Liver (tissue), 9 donors: ENCODE results near the gene PWWP2B. TPM values are rescaled to one million over a fixed set of nuclear protein-coding genes. Genes with fewer than 3 reads are reported as not detected.

ENCODE experiments used
- DNase-seq: peaks from one replicate; pipeline ENCODE4 v3.0.0-alpha.2; 2017; ENCODE audit warnings: low spot score
- H3K27ac ChIP-seq, 2 donors: one replicate each; pipeline ENCODE4 v1.7.0; 2013; ENCODE audit warnings: inconsistent platforms in 2 of 2, low read length in 2 of 2, control low read depth in 1 of 2, low read depth in 1 of 2, mild to moderate bottlenecking in 1 of 2
- H3K27me3 ChIP-seq, 4 donors: one replicate each; pipeline versions ENCODE4 v1.6.1 to v1.7.0; 2013; ENCODE audit warnings: low read length in 3 of 4, inconsistent platforms in 1 of 4, mild to moderate bottlenecking in 1 of 4, moderate library complexity in 1 of 4; ENCODE audit not compliant: control insufficient read depth in 4 of 4, insufficient read depth in 4 of 4
- H3K36me3 ChIP-seq, 4 donors: one replicate each; pipeline versions ENCODE4 v1.6.1 to v1.7.0; 2013; ENCODE audit warnings: low read length in 3 of 4, mild to moderate bottlenecking in 3 of 4, low read depth in 1 of 4, moderate library complexity in 1 of 4; ENCODE audit not compliant: control insufficient read depth in 4 of 4, insufficient read depth in 3 of 4
- H3K4me1 ChIP-seq, 4 donors: one replicate each; pipeline versions ENCODE4 v1.6.1 to v1.7.0; 2013; ENCODE audit warnings: low read length in 3 of 4, mild to moderate bottlenecking in 3 of 4, moderate library complexity in 1 of 4; ENCODE audit not compliant: control insufficient read depth in 4 of 4, insufficient read depth in 4 of 4
- H3K4me3 ChIP-seq, 3 donors: one replicate each; pipeline versions ENCODE4 v1.6.1 to v1.7.0; 2013; ENCODE audit warnings: low read length in 3 of 3, control low read depth in 1 of 3, low read depth in 1 of 3, mild to moderate bottlenecking in 1 of 3
- H3K9ac ChIP-seq, 2 donors: one replicate each; pipeline ENCODE4 v1.7.0; 2013; ENCODE audit warnings: low read length in 2 of 2, mild to moderate bottlenecking in 2 of 2, moderate library complexity in 2 of 2, control low read depth in 1 of 2, low read depth in 1 of 2
- H3K9me3 ChIP-seq, 4 donors: one replicate each; pipeline versions ENCODE4 v1.6.1 to v1.7.0; 2013; ENCODE audit warnings: low read length in 3 of 4; ENCODE audit not compliant: control insufficient read depth in 4 of 4
- ATF3 ChIP-seq: IDR thresholded peaks from 2 replicates; pipeline ENCODE4 v1.6.1; 2016; ENCODE audit warnings: antibody characterized with exemption
- CTCF ChIP-seq: fragments of 150-350 bp; IDR thresholded peaks from 2 replicates; pipeline ENCODE4 v1.5.1; 2017; ENCODE audit warnings: improper control_type of control experiment, low read depth, low read length; ENCODE audit not compliant: missing input control
- EGR1 ChIP-seq, 2 donors: IDR thresholded peaks; 2 replicates each; pipeline ENCODE4 v1.6.1; 2016 to 2018; ENCODE audit warnings: antibody characterized with exemption in 2 of 2, low read depth in 2 of 2
- FOXA1 ChIP-seq: IDR thresholded peaks from 2 replicates; pipeline ENCODE4 v1.6.1; 2016; ENCODE audit warnings: antibody characterized with exemption
- FOXA2 ChIP-seq: IDR thresholded peaks from 2 replicates; pipeline ENCODE4 v1.6.1; 2016; ENCODE audit warnings: antibody characterized with exemption
- GABPA ChIP-seq, 2 donors: IDR thresholded peaks in 1 of 2; conservative IDR thresholded peaks in 1 of 2; 2 replicates each; pipeline ENCODE4 v1.6.1; 2016; ENCODE audit warnings: antibody characterized with exemption in 2 of 2, mild to moderate bottlenecking in 1 of 2, moderate library complexity in 1 of 2
- HNF4A ChIP-seq, 2 donors: conservative IDR thresholded peaks; 2 replicates each; pipeline ENCODE4 v1.6.1; 2016; ENCODE audit warnings: antibody characterized with exemption in 2 of 2, mild to moderate bottlenecking in 2 of 2
- HNF4G ChIP-seq: IDR thresholded peaks from 2 replicates; pipeline ENCODE4 v1.6.1; 2016; ENCODE audit warnings: antibody characterized with exemption
- JUND ChIP-seq, 2 donors: IDR thresholded peaks; 2 replicates each; pipeline ENCODE4 v1.6.1; 2016; ENCODE audit warnings: antibody characterized with exemption in 2 of 2
- NR2F2 ChIP-seq: IDR thresholded peaks from 2 replicates; pipeline ENCODE4 v1.6.1; 2016; ENCODE audit warnings: antibody characterized with exemption
- RAD21 ChIP-seq, 2 donors: IDR thresholded peaks; 2 replicates each; pipeline ENCODE4 v1.6.1; 2016; ENCODE audit warnings: antibody characterized with exemption in 2 of 2, mild to moderate bottlenecking in 2 of 2
- REST ChIP-seq: IDR thresholded peaks from 2 replicates; pipeline ENCODE4 v1.6.1; 2016; ENCODE audit warnings: antibody characterized with exemption, mild to moderate bottlenecking
- RXRA ChIP-seq, 2 donors: IDR thresholded peaks; 2 replicates each; pipeline ENCODE4 v1.6.1; 2017 to 2018; ENCODE audit warnings: antibody characterized with exemption in 2 of 2, mild to moderate bottlenecking in 1 of 2
- SP1 ChIP-seq: IDR thresholded peaks from 2 replicates; pipeline ENCODE4 v1.6.1; 2018; ENCODE audit warnings: antibody characterized with exemption, mild to moderate bottlenecking
- TAF1 ChIP-seq: conservative IDR thresholded peaks from 2 replicates; pipeline ENCODE4 v1.6.1; 2016; ENCODE audit warnings: antibody characterized with exemption, mild to moderate bottlenecking
- YY1 ChIP-seq: IDR thresholded peaks from 2 replicates; pipeline ENCODE4 v1.6.1; 2016; ENCODE audit warnings: antibody characterized with exemption, mild to moderate bottlenecking
- WGBS: extraction: QIAGEN DNeasy Blood & Tissue Kit; methylation state at CpG from one replicate; pipeline ENCODE4 v1.1.7; 2013; 5-methylcytosine and 5-hydroxymethylcytosine counted together
- polyA plus RNA-seq, 2 donors: library from polyadenylated mRNA; stranded (reverse) in 1 of 2; unstranded in 1 of 2; fragments of 200-250 nt in 1 of 2; fragments of >200 nt in 1 of 2; fragmentation: Nextera tagmentation in 1 of 2; extraction: Ambion mirVana in 1 of 2; gene quantifications; one replicate each; pipeline versions ENCODE4 v1.2.1 to v1.2.3, GENCODE V29; 2013 to 2015
- total RNA-seq, 2 donors: library from RNA; depleted of rRNA; stranded (reverse); fragments of >200 nt; gene quantifications; one replicate each; pipeline ENCODE4 v1.2.3, GENCODE V29; 2014
- TF ChIP-seq, protein P1 (sequence below): IDR thresholded peaks from 2 replicates; pipeline ENCODE4 v1.6.1; 2016; ENCODE audit warnings: antibody characterized with exemption
- TF ChIP-seq, protein P2 (sequence below): IDR thresholded peaks from 2 replicates; pipeline ENCODE4 v1.6.1; 2016; ENCODE audit warnings: antibody characterized with exemption
- donor health status: healthy.
- donor health status: healthy.
- donor health status: healthy.
- donor health status: healthy.
- donor health status: healthy.

The PWWP2B gene
- total and polyA plus RNA-seq, 4 donors: 0.75 to 4.2 (median 3.6) TPM

DNA sequence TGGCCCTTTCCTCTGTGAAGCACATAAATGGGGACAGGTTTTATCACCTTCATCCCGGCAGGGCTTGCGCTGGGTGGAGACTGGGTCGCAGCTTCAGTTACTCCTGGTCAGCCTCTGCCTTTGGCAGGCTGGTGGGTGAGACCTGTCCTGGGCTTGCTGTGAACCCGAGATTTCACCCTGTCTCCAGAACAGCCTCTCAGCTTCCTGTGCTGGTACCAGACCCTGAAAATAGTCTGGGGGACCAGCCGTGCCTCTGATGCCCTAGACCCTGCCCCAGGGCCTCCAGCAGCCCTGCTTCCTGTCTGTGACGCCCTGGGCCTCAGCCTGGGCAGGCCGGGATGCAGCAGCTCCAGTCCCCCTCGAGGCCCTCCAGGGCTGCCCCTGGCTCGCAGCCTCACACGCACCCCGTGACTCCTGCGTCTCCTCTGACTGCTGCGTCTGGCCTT lies 13.2 kb upstream of the PWWP2B start:
- no peak overlapping the region for H3K4me3 ChIP-seq
- H3K4me1 ChIP-seq: peaks cover 0 to 4% (median 1%) of the 10 kb centered on the region in 4 donors
- H3K36me3 ChIP-seq: no peaks in the 10 kb centered on the region
- H3K9ac ChIP-seq: no peak overlapping the region
- H3K27me3 ChIP-seq: no peaks in the 10 kb centered on the region
- TF ChIP-seq EGR1 (IDR thresholded peaks at IDR 0.05; ENCODE audit: low read depth in 2 of 2) (no peak), ATF3 (no peak), REST (no peak), YY1 (no peak), RAD21 (IDR thresholded peaks at IDR 0.05) (no peak), CTCF (no peak), NR2F2 (no peak), FOXA1 (no peak), JUND (IDR thresholded peaks at IDR 0.05) (no peak), TAF1 (no peak), SP1 (no peak), FOXA2 (no peak), RXRA (IDR thresholded peaks at IDR 0.05) (no peak), GABPA (IDR thresholded peaks at IDR 0.05 in 1 of 2, conservative IDR thresholded peaks at IDR 0.05 in 1 of 2) (no peak), HNF4A (conservative IDR thresholded peaks at IDR 0.05) (no peak), HNF4G (no peak)
- TF ChIP-seq, protein P1, sequence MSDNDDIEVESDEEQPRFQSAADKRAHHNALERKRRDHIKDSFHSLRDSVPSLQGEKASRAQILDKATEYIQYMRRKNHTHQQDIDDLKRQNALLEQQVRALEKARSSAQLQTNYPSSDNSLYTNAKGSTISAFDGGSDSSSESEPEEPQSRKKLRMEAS: no peak
- TF ChIP-seq, protein P2, sequence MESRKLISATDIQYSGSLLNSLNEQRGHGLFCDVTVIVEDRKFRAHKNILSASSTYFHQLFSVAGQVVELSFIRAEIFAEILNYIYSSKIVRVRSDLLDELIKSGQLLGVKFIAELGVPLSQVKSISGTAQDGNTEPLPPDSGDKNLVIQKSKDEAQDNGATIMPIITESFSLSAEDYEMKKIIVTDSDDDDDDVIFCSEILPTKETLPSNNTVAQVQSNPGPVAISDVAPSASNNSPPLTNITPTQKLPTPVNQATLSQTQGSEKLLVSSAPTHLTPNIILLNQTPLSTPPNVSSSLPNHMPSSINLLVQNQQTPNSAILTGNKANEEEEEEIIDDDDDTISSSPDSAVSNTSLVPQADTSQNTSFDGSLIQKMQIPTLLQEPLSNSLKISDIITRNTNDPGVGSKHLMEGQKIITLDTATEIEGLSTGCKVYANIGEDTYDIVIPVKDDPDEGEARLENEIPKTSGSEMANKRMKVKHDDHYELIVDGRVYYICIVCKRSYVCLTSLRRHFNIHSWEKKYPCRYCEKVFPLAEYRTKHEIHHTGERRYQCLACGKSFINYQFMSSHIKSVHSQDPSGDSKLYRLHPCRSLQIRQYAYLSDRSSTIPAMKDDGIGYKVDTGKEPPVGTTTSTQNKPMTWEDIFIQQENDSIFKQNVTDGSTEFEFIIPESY: no peak
- 69% methylated on average over 13 of the region's 13 CpGs for WGBS
- DNase-seq: no peak
- no peak overlapping the region for H3K27ac ChIP-seq
- no peaks in the 10 kb centered on the region for H3K9me3 ChIP-seq
